Ramos (cell line): Measurements from ENCODE around the gene TAF7L.

ENCODE experiments used
- in situ Hi-C: fragments of 300-500 bp; cut with MboI; formaldehyde crosslinking; loops from one replicate; pipeline ENCODE4 v1.14.3; 2022; ENCODE audit warnings: low sequenced_read_pairs; ENCODE audit not compliant: unreplicated experiment

TAF7L gene

GRCh38 chrX:101229170-101229569 lies 62.0 kb downstream of the TAF7L start:
- in situ Hi-C loops, result no loop called here

GRCh38 chrX:101223226-101223625 lies 67.9 kb downstream of the TAF7L start:
- in situ Hi-C loops, result loop anchor here (25.0 kb wide), 1 partner anchor 536 kb away; no protein-coding TSS in a partner anchor

GRCh38 chrX:101220662-101221260 lies 70.4 kb downstream of the TAF7L start:
- in situ Hi-C loops, result loop anchor here (25.0 kb wide), 1 partner anchor 533 kb away; no protein-coding TSS in a partner anchor

- in situ Hi-C loops, result loop anchor here (25.0 kb wide), 1 partner anchor 533 kb away; no protein-coding TSS in a partner anchor
These were observed 71.2 kb downstream of the TAF7L start for GRCh38 chrX:101219864-101220346.

- in situ Hi-C loops, result loop anchor here (25.0 kb wide), 1 partner anchor 532 kb away; no protein-coding TSS in a partner anchor
These were observed 71.8 kb downstream of the TAF7L start, which contains the start of gene DRP2 for GRCh38 chrX:101219116-101219863. Gene DRP2, plus strand, starts transcription at chrX:101219786. Its CDS starts 11,862 bp downstream, at chrX:101231648.
